ENCODE results near the gene POC1B.

GRCh38 chr12:89525305-89525823 lies 483 bp downstream of the POC1B start:
- TF ChIP-seq CTCF (IDR thresholded peaks at IDR 0.05; ENCODE audit: low read depth, low read length): no peak
- TF ChIP-seq POLR2A (IDR thresholded peaks at IDR 0.05; ENCODE audit: extremely low read depth, insufficient read length): no peak

Measured in NB4 (cell line).